Measurements from ENCODE around the gene C16orf96. TPM values are rescaled to one million over a fixed set of nuclear protein-coding genes. Genes with fewer than 3 reads are reported as not detected.

The C16orf96 gene
- total RNA-seq, 1 donor from 2014 or later, result not detected

DNA sequence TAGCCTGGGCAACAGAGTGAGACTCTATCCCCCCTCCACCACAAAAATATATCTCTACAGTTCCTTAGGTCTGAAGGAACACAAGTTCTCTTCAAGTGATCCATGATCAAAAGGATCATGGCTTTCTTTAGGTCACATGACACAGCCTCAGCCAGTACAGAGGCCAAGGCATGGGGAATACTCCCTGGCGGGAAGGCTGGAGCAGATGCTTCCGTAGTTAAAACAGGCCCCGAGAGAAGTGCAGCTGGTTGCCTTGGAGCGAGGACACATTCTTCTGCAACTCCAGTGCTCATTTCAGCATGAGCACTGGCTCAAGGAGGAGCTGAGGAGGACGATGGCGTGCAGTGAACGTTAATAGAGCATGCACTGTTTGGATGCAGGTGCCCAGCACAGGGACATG lies 31.1 kb upstream of the C16orf96 start:
- DNase-seq (ENCODE audit: low read depth in 2 of 2), result no peak

DNA sequence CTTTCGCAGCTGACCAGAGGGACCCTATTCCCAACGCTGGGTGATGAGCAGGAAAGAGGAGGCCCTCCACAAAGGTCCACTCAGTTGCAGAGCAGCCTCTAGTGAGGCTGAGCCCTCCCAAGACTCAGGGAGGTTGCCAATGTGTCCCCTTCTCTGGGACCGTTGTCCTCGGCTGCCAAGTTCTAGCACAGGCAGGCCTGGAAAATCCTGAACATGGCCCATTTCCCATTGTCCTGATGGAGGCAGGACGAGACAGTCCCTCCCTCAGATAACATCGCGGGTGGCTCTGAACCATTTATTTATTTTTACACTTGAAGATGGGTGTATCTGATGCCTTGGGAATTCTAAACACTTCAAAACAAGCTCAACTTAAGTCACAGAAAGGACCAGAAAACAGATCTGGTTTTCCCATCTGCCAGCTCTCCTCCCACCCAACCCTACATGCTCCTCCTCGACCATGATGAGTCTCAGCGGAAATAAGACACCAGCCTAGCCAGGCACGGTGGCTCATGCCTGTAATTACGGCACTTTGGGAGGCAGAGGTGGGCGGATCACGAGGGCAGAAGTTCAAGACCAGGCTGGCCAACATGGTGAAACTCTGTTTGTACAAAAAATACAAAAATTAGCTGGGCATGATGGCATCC lies 30.4 kb upstream of the C16orf96 start:
- DNase-seq (ENCODE audit: low read depth in 2 of 2), result no peak

DNA sequence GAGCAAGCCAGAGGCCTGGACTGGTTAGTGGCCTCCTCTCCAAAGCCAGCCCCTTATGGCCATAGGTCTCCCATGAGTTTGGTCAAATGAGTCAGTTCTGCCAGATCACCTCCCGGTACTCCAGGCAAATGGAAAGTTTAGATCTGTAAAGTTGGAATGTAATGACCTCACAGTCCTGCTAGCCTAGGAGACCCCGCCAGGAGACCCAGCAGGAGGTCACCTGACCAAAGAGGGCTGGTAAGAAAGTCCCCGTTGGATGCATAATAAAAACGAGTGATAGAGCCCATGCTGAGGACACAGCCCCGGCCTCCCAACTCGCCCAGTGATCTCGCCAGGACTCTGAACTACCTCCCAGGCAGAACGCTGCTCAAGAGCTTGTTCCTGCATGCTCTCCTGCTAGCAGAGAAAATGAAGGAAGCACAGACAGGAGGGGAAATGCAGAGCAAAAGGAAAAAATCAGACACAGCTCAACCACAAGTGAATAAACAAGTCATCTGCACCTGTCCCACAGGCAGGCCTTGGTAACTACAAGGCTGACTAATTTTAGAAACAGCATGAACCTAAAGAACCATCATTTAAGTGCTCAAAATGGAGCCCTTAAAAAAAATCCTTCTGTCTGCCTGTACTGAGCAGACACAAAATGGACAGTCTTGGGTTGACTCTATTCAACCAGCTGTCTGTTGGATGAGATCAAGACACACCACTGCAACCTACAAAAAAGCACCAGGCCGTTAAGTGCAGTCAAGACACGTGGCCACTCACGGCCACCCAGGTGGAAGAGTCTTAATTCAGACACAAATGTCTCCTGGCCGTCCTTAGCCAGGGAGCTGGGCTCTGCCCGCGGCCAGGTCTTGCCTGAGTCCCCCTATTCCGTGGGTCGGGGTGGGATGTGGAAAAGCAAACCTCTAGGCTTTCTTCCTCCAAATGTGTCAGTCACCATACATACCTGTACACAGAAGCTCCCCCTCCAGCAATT lies 26.8 kb upstream of the C16orf96 start:
- DNase-seq (ENCODE audit: low read depth in 2 of 2), result peak in 1 of 2 donors; percentile 69

DNA sequence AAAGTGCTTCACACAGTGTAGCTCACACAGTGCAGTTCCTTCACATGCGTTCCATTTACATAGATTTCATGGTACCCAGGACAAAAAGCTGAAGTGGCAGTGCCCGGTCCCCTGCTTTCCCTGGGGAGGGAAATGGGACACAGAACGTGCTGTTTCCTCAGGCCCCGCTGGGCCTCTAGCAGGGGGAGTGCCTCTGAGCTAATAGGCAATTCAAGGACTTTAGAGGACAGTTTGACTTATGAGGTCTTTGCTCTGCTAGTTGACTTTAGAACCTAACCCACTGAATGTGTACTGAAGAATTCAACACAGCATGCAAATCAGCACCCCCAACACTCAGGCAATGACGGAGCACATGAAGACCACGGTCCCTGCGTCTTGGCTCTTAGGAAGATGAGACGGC lies 24.3 kb upstream of the C16orf96 start:
- no peak for DNase-seq (ENCODE audit: low read depth in 2 of 2)

DNA sequence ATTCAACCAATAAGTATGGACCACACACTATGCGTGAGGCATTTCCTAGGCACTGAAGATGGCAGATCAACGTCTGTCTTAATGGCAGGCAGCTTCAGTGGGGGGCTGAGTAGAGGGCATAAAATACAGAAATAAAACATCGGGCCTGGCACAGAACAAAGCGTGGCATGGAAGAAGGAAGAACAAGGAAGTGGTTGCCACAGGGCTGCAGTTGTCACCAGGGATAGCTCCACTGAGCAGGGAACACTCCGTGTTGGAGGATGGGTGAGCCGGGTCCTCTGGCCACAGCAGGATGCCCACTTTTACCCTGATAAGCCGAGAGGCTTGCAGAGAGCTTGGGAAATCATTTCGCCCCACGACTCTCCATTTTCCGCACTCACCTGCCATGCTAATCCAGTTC lies 23.9 kb upstream of the C16orf96 start:
- DNase-seq (ENCODE audit: low read depth in 2 of 2), result no peak

DNA sequence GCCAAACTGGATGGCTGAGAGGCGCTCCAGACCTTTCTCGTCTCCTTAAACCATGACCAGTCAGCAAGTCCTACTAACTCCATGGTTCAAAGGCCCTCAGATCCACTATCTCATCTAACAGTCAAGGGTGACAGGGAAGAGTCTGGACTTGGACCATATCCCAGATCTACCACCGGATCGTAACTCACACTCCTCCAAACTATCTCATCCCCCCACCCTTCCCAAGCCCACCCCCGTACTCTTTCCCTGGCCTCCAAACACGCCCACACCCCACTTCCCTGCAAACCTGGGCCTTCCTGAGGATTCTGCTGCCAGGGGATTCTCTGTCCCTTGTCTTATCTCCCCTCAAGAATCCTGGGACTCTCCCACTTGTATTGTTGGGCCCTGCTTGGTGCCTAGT lies 22.6 kb upstream of the C16orf96 start:
- DNase-seq (ENCODE audit: low read depth in 2 of 2), result no peak

DNA sequence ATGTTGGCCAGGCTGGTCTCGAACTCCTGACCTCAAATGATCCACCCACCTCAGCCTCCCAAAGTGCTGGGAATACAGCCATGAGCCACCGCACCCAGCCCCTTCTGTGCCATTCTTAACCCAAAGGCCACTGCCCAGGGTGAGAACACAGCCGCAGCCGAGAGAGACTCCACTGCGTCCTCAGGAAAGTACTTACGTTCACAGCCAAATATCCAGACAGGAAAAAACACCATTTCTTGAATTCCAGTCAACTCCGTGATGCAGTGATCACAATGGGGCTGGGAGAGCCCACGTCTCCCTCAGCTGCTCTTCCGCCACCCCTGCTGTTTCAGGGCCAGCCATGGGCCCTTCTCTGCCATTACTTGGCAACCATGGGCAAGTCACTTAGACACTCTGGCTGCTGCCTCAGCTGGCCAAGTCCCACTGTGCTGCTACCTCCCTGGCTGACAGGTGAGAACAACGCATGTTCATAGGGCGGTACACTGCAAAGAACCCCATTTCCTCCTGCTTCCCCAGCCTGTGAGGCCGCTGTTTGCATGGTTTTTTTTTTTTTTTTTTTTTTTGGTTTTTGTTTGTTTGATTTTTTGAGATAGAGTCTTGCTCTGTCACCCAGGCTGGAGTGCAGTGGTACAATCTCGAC lies 21.9 kb upstream of the C16orf96 start:
- DNase-seq (ENCODE audit: low read depth in 2 of 2), result peak in 1 of 2 donors; percentile 70

DNA sequence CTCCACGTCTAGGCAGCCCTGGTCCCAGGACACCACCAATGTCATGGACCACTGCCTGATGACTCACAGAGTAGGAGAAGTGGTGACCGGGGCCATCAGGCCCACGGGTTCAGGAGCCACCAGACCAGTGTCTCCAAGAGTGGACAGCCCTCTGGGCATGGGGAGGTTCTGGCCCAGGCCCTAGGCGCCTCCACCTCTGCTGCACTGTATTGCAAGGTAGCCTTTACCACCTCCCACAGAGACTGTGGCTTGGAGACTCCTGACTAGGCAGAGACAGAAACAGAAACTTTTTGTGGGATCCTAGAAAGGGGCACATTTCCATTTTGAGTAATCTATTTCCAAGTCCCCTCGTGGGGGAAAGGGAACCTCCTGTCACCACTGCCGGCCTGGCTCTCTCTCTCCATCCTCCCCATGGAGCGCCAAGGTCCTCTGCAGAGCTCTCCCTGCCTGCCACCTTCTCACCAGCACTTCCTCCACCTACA lies 20.5 kb upstream of the C16orf96 start:
- DNase-seq (ENCODE audit: low read depth in 2 of 2), result no peak

DNA sequence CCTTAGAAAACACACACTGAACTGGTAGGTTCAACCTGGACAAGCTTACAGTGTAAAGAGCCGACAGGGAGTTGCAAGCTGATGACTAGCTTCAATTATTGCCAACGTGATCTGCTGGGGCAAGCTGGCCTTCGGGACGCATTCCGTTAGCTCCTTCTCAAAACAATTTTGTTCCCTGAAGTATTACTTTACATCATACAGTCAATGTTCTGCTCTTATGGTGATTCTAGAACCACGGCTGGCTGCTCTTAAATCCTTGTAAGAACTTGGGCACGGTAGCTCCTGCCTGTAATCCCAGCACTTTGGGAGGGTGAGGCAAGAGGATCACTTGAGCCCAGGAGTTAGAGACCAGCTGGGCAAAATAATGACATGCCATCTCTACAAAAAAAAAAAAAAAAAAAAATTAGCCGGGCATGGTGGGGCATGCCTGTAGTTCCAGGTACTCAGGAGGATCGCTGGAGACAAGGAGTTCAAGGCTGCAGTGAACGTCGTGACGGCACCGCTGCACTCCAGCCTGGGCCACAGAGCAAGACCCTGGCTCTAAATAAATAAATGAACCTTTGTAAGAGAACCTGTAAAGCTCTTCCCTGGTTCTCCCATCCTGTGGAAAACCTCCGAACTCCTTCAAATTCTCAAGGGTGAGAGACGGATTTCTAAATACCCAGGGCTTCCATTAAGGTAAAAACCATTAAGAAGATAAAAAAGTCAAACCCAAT lies 19.6 kb upstream of the C16orf96 start:
- DNase-seq (ENCODE audit: low read depth in 2 of 2), result no peak

DNA sequence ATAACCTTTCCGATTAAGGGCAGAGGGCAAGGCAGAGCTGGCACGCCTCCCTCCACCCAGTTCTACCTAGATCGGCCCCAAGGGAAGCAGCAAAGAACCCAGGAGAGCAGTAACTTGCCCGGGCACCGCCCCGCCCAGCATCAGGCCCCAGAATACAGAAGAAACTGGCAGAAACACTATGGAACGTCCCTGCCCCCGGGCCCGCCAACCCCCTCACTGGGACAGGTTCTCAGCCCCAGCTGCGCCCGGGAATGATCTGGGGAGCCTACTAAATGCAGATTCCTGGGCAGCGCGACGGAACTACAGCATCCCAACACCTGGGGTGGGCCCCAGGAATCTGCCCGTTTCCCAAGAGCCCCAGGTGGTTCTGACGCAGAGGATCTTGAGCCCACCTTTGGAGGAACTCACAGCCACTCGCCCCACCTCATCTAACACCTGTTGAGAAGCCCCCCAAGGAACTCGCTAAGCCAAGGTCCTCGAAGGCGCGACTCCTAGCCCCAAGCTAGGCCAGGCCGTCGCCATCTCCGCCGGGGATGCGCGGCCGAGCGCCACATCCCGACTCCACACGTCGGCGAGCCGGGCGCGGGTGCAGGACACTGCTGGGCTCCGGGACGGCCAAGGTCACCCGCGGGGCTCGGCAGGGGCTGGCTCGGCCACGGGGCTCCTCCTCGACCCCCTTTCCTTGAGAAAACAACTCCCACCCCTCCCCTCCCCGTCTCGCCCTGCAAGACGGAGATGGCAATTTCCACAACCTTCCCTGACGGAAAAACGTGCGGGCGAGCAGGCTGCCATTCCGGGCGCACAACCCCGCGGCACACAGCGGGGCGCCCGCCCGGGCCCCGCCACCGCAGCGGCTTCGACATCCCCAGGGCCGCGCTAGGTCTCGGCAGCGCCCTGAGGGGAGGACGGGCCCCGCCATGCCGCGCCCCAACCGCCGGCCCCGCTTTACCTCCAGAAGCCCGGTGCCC lies 18.5 kb upstream of the C16orf96 start:
- DNase-seq (ENCODE audit: low read depth in 2 of 2), result peak; percentile 21 to 30

DNA sequence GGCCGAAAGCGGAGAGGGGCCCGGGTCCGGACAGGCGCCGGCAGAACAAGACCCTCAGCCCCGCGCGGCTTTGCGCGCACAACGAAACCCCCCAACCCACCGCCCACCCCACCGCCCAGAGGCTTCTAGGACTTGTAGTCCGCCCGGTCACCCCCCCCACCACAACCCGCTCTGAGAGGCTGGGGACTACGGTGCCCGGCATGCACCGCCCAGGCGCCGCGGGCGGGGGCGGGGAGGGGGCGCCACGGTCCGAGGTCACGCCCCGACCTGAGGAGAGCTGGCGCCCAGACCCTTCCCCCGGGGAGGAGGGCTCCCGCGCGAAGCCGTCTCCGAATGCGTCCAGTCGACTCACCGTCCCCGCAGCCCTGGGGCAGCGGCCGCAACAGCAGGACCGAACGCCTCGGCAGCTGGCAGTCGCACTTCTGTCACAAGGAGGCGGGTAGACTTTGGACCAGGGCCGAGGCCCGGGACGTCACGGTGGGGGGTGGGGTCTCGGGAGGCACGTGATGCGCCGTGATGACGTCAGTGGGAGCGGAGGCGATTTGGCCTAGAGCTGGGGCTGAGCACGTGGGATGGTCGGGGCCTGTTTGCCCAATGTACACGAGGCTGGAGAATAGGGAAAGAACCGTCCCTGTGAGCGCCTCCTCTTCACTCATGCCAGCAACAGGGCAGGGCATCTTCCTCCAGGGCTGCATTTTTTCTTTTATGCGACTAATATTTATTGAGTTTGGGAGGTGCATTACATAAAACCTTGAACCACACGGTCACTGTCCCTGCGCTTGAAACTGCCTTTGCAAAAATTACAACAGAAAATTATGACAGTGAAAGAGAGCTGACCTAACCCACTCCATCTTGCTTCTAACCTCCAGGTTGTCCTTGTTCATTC lies 17.5 kb upstream of the C16orf96 start, which contains the start of gene CDIP1:
Gene CDIP1, minus strand, starts transcription at position 424 of the 886 bp plus-strand sequence. CDS start 24,643 bp downstream, outside the sequence.
- peak; percentile 94 to 98 for DNase-seq (ENCODE audit: low read depth in 2 of 2)

DNA sequence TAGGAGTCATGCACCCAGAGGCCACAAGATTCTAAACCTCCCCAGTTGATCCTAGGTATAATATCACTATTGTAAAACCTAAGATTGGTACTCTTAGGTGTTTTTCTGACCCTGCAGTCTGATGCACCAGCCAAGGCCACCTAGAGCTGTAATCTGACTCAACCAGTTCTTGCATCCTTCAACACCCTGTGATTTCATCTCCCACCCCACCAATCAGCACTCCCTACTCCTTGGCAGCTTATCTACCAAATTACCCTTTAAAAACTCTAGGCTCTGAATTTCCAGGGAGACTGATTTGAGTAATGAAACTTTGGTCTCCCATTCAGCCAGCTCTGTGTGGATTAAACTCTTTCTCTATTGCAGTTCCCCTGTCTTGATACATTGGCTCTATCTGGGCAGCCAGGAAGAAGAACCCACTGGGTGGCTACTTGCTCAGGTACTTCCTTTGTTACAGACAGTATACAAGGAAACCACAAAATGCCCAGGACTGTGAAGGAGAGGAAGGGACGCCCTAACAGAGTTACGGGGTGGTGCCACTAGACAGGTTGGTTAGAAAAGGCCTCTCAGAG lies 16.3 kb upstream of the C16orf96 start:
- DNase-seq (ENCODE audit: low read depth in 2 of 2), result no peak

DNA sequence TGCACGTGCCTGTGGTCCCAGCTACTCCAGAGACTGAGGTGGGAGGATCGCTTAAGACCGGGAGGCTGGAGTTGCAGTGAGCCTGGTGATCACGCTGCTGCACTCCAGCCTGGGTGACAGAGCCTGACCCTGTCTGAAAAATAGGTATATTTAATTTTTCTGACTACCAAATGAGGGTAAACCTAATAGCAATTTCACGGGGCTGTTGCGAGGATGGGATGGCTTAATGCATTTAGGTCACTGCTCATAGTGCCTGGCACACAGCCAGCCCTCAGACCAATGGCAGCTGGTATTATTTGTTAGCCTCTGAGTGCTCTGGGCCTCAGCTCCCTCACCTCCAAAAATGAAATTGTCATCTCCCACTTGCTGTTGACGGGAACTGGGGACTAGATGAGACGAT lies 11.7 kb upstream of the C16orf96 start:
- DNase-seq (ENCODE audit: low read depth in 2 of 2), result no peak

DNA sequence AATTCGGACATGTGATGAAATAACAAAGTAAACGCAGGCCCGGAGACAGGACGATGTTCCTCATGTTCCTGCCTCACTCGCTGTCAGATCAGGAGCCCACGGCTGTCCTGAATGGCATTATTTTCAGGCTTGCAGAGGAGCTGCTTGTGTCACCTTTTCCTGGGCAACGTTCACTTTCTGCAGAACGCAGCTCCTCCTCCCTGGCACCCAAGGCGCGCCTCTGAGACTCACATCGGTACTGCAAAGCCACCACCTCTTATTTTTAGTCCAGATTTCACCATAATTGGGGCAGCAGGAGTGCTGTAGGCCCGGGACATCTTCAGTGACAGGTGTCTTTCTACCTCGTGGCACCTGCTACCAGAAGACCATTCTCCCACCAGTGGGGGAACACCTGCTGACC lies 8.0 kb upstream of the C16orf96 start:
- no peak for DNase-seq (ENCODE audit: low read depth in 2 of 2)

DNA sequence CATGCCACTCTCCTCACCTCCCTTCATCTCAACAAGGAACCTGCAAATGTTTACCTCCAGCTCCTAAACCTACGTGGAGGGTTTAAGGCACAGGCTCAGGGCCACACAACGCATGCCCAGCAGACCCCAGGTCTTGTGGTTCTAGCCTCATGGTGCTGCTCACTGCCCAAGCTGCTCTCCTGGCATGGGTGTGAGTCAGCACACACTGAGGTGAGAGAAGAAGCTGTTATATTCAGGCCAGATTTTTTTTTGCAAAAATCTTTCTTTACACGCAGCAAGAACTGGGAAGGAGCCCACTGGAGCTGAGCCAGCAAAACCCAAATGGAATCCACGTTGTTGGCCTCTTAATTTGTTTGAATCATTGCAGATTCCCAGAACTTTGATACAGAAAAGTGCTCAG lies 5.5 kb upstream of the C16orf96 start:
- no peak for DNase-seq (ENCODE audit: low read depth in 2 of 2)

DNA sequence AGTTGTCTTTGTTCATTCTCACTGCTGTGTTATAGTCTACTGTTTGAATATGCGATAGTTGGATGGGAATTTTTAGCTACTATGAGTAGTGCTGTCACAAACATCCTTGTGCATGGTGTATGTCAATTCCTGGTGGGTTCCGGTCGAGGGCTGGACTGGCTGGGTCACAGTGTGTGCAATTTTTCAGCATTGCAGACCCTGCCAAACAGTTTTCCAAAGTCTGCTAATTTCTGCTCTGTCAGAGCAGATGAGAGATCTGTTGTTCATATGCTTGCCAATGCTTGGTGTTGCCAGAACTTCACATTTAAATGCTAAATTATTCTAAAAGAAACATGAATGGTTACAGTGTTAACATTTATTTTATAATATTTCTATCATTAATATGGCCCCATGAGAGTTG lies 3.6 kb upstream of the C16orf96 start:
- no peak for DNase-seq (ENCODE audit: low read depth in 2 of 2)

DNA sequence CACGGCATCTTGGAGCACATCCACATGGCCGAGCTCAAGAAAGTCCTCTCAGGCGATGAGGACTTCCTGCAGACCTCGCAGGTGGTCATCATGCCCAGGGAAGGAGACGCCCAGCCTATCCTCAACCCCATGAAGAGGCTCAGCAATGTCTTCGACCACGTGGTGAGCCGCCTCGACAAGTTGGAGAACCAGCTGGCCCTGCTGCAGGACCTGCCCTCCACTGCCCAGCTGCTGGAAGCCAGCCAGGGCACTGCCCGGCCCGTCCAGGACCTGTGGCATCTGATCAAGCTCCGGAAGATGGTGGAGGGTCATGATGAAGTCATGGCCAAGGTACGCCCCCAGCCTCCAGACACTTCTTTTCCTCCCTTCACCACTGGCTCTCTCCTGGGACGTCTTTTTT lies 440 bp downstream of the C16orf96 start:
- no peak for DNase-seq (ENCODE audit: low read depth in 2 of 2)

DNA sequence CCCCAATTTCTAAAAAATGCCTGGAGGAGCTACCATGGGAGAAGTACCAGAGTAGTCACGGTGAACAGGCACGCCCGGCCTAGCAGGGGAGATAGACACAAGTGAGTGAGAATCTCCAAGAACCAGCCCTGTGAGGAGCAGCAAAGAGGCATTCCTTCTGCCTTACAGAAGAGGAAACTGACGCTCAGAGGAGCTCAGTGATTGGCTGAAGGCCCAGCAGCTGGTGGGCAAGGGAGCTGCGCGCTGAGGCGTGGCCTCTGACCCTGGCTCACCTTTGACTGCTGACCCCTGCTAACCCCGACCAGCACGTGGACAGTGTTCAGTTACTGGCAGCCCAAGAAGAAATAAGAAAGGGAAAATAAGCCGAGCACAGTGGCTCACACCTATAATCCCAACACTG lies 1.8 kb downstream of the C16orf96 start:
- no peak for DNase-seq (ENCODE audit: low read depth in 2 of 2)

DNA sequence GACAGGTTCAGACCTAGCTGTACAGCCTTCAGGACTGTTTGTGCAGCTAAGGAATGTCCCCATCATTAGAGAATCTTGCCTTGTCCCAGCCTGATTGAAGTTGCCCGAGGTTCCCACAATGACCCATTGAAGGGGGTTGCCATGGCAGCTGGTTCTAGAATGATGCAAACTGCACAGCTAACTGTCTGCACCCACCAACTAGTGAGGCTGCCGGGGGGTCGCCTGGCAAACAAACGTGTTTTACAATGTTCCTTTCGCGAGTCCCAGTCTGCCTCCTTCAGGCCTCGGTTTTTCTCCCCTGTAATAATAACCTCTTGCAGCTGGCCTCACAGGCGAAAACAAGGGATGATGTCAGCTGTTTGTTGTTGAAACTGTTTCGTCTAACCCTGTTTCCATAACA lies 5.5 kb downstream of the C16orf96 start:
- DNase-seq (ENCODE audit: low read depth in 2 of 2), result no peak
